Measurements from ENCODE around the gene NRAS.

DNA sequence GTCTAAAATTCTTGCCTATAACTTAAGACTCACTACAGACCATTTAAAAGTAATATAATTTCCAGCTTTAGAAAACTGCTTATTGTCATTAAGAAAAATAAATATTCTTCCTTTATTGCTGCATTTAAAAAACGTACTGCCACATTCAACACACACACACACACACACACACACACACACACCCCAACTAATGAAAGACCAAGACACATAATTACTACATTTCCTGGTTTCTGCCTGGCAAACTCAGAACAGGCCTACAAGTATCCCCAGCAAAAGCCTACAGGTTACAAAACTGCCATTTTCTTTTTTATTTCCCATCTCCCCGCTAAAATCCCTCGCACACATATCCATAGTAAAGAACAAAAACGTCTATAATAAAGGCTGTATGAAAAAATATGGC lies 48.2 kb downstream of the NRAS start:
- TF ChIP-seq MXI1 (IDR thresholded peaks at IDR 0.05; ENCODE audit: low read depth, low read length): no peak
- no peak for TF ChIP-seq YY1 (IDR thresholded peaks at IDR 0.05; ENCODE audit: low read depth)
- TF ChIP-seq, protein P1, sequence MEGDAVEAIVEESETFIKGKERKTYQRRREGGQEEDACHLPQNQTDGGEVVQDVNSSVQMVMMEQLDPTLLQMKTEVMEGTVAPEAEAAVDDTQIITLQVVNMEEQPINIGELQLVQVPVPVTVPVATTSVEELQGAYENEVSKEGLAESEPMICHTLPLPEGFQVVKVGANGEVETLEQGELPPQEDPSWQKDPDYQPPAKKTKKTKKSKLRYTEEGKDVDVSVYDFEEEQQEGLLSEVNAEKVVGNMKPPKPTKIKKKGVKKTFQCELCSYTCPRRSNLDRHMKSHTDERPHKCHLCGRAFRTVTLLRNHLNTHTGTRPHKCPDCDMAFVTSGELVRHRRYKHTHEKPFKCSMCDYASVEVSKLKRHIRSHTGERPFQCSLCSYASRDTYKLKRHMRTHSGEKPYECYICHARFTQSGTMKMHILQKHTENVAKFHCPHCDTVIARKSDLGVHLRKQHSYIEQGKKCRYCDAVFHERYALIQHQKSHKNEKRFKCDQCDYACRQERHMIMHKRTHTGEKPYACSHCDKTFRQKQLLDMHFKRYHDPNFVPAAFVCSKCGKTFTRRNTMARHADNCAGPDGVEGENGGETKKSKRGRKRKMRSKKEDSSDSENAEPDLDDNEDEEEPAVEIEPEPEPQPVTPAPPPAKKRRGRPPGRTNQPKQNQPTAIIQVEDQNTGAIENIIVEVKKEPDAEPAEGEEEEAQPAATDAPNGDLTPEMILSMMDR (IDR thresholded peaks at IDR 0.05): no peak
- TF ChIP-seq, protein P2, sequence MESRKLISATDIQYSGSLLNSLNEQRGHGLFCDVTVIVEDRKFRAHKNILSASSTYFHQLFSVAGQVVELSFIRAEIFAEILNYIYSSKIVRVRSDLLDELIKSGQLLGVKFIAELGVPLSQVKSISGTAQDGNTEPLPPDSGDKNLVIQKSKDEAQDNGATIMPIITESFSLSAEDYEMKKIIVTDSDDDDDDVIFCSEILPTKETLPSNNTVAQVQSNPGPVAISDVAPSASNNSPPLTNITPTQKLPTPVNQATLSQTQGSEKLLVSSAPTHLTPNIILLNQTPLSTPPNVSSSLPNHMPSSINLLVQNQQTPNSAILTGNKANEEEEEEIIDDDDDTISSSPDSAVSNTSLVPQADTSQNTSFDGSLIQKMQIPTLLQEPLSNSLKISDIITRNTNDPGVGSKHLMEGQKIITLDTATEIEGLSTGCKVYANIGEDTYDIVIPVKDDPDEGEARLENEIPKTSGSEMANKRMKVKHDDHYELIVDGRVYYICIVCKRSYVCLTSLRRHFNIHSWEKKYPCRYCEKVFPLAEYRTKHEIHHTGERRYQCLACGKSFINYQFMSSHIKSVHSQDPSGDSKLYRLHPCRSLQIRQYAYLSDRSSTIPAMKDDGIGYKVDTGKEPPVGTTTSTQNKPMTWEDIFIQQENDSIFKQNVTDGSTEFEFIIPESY (IDR thresholded peaks at IDR 0.05; ENCODE audit: borderline replicate concordance, low read depth): no peak
- TF ChIP-seq, protein P3, sequence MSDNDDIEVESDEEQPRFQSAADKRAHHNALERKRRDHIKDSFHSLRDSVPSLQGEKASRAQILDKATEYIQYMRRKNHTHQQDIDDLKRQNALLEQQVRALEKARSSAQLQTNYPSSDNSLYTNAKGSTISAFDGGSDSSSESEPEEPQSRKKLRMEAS (IDR thresholded peaks at IDR 0.05; ENCODE audit: low read depth): no peak
- TF ChIP-seq TAF1 (IDR thresholded peaks at IDR 0.05; ENCODE audit: borderline replicate concordance, low read depth, low read length): no peak
- TF ChIP-seq EP300 (IDR thresholded peaks at IDR 0.05; ENCODE audit: borderline replicate concordance in 1 of 2, low read depth in 1 of 2, low read length in 1 of 2): no peak
- no peak for TF ChIP-seq SIN3A (IDR thresholded peaks at IDR 0.05; ENCODE audit: borderline replicate concordance, low read depth, low read length)
- no peak for TF ChIP-seq CHD2 (IDR thresholded peaks at IDR 0.05; ENCODE audit: low read length, partially characterized antibody)

Data from SK-N-SH (cell line).